PC-3 (cell line): ENCODE measurements around the gene TPM1.

Experiments
- CTCF ChIP-seq: fragments of 300-600 bp; sonication (generic); conservative IDR thresholded peaks from 2 replicates; pipeline ENCODE4 v1.5.1; 2017; ENCODE audit warnings: antibody characterized with exemption, low read depth, mild to moderate bottlenecking, low read length
- EZH2 ChIP-seq: fragments of 300-600 bp; sonication (generic); IDR thresholded peaks from one replicate; pipeline ENCODE4 v1.6.1; 2017; ENCODE audit warnings: antibody characterized with exemption, mild to moderate bottlenecking, low read length; ENCODE audit not compliant: unreplicated experiment

GRCh38 chr15:62999923-63000561 lies 42.5 kb upstream of the TPM1 start:
- TF ChIP-seq CTCF = no peak
- TF ChIP-seq EZH2 = no peak
